HG02610 (cell line): ENCODE results near the gene RPS6KA5.
"Not testable (repeated sequence)": the region's sequence is repeated elsewhere in the genome, so short reads cannot be mapped to it uniquely, and the experiment has no call there.

Source experiments
- ATAC-seq: cut with Tn5 transposase; IDR thresholded peaks from one replicate; pipeline ENCODE4 v1.9.1; 2021; ENCODE audit warnings: mild to moderate bottlenecking, moderate library complexity; ENCODE audit not compliant: unreplicated experiment

RPS6KA5 gene

GRCh38 chr14:90839024-90839888 lies 221.2 kb downstream of the RPS6KA5 start:
- ATAC-seq, result no peak

GRCh38 chr14:90838531-90838930 lies 221.9 kb downstream of the RPS6KA5 start:
- not testable (repeated sequence) for ATAC-seq

GRCh38 chr14:90837355-90837754 lies 223.1 kb downstream of the RPS6KA5 start:
- ATAC-seq, result no peak

GRCh38 chr14:90836692-90837063 lies 223.8 kb downstream of the RPS6KA5 start:
- ATAC-seq, result no peak

GRCh38 chr14:90831821-90832220 lies 228.6 kb downstream of the RPS6KA5 start:
- ATAC-seq, result no peak

GRCh38 chr14:90830931-90831701 lies 229.3 kb downstream of the RPS6KA5 start:
- no peak for ATAC-seq

GRCh38 chr14:90829677-90830076 lies 230.8 kb downstream of the RPS6KA5 start:
- no peak for ATAC-seq

GRCh38 chr14:90828642-90829487 lies 231.6 kb downstream of the RPS6KA5 start:
- ATAC-seq, result no peak

- ATAC-seq, result peak; percentile 99
These were observed 232.4 kb downstream of the RPS6KA5 start for GRCh38 chr14:90827919-90828610.

GRCh38 chr14:90823542-90823941 lies 236.9 kb downstream of the RPS6KA5 start:
- ATAC-seq, result not testable (repeated sequence)

- peak; percentile 70 for ATAC-seq
These were observed 239.5 kb downstream of the RPS6KA5 start for GRCh38 chr14:90820958-90821357.

- no peak for ATAC-seq
These were observed 240.6 kb downstream of the RPS6KA5 start for GRCh38 chr14:90819734-90820393.

GRCh38 chr14:90818715-90819114 lies 241.7 kb downstream of the RPS6KA5 start:
- no peak for ATAC-seq

GRCh38 chr14:90816681-90817436 lies 243.6 kb downstream of the RPS6KA5 start:
- ATAC-seq, result no peak

GRCh38 chr14:90815822-90816662 lies 244.4 kb downstream of the RPS6KA5 start, which contains the start of gene TTC7B:
TTC7B (minus strand) TSS chr14:90816430; CDS start chr14:90816295, 135 bp downstream.
- peak; percentile 59 for ATAC-seq

- no peak for ATAC-seq
These were observed 244.9 kb downstream of the RPS6KA5 start for GRCh38 chr14:90815572-90815821.

- ATAC-seq, result no peak
These were observed 245.5 kb downstream of the RPS6KA5 start for GRCh38 chr14:90814806-90815571.

GRCh38 chr14:90813442-90813841 lies 247.0 kb downstream of the RPS6KA5 start:
- no peak for ATAC-seq
